Adrenal gland (tissue), 5 donors: ENCODE results near the gene DLX5.

Source experiments
- CTCF ChIP-seq, 6 experiments: fragments of 450-650 bp in 4 of 6; fragments of 200-600 bp in 2 of 6; sonication (generic) in 1 of 6; IDR thresholded peaks; 1 replicate in 5 of 6; 2 replicates in 1 of 6; pipeline versions ENCODE4 v1.5.1 to v1.8.0; 2016 to 2021; ENCODE audit warnings: antibody characterized with exemption in 6 of 6, mild to moderate bottlenecking in 2 of 6, moderate library complexity in 1 of 6
- POLR2A ChIP-seq, 2 donors: fragments of 450-650 bp; IDR thresholded peaks; one replicate each; pipeline ENCODE4 v1.6.1; 2017; ENCODE audit warnings: antibody characterized with exemption in 2 of 2, mild to moderate bottlenecking in 2 of 2, moderate library complexity in 1 of 2
- donor health status: DM: no; HTN: no; CAD: no.

DNA sequence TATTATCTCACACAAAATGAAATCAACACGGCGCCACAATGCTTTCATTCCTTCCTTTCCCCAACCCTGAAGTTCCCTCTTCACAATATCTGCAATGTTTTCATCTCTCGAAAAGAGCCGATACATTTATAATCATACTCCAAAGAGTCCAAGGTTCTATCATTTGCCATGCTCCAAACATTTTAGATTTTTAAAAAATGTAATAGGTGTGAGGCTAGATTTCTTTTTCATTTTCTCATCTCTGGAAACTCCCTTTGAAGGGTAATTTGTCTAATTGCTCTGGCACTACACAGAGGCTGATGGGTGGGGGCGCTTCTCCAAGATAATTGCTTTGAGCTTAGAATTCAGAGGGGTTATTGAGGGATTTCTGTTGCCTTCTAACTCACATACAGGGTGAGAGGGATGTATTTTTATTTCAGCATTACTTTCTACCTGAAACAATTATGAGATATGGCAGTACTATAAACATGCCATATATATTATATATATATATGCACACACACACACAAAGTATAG lies 4.9 kb downstream of the DLX5 start:
- no peak for TF ChIP-seq CTCF (IDR thresholded peaks at IDR 0.05)
- no peak for TF ChIP-seq POLR2A (IDR thresholded peaks at IDR 0.05)
